DOHH2 (cell line): ENCODE data around the gene NUDT6.
"Not testable (repeated sequence)": the region's sequence is repeated elsewhere in the genome, so short reads cannot be mapped to it uniquely, and the experiment has no call there.

Experiments used
- H3F3A ChIP-seq: fragments of 200-600 bp; sonication (generic), shearing (Covaris generic); 2 replicates; pipeline ENCODE4 v1.6.0; 2016; ENCODE audit warnings: antibody characterized with exemption, mild to moderate bottlenecking; ENCODE audit not compliant: control insufficient read depth, insufficient read depth
- H3K27ac ChIP-seq: fragments of 200-600 bp; sonication (generic); 2 replicates; pipeline ENCODE4 v1.5.1; 2014; ENCODE audit warnings: low read depth, mild to moderate bottlenecking, low read length, moderate library complexity
- H3K27me3 ChIP-seq: fragments of 200-600 bp; sonication (generic); 2 replicates; pipeline ENCODE4 v1.6.1; 2014; ENCODE audit warnings: mild to moderate bottlenecking, low read length, mixed read lengths; ENCODE audit not compliant: control insufficient read depth
- H3K36me3 ChIP-seq: fragments of 200-600 bp; sonication (generic); 2 replicates; pipeline ENCODE4 v1.6.1; 2014; ENCODE audit warnings: mild to moderate bottlenecking, low read length, moderate library complexity, mixed read lengths; ENCODE audit not compliant: control insufficient read depth
- H3K4me1 ChIP-seq: fragments of 200-600 bp; sonication (generic); 2 replicates; pipeline ENCODE4 v1.6.1; 2014; ENCODE audit warnings: mild to moderate bottlenecking, low read length, mixed read lengths; ENCODE audit not compliant: control insufficient read depth
- H3K4me2 ChIP-seq: fragments of 200-600 bp; sonication (generic); 2 replicates; pipeline ENCODE4 v1.6.0; 2014; ENCODE audit warnings: mild to moderate bottlenecking, low read length, moderate library complexity
- H3K4me3 ChIP-seq: fragments of 200-600 bp; sonication (generic); 2 replicates; pipeline ENCODE4 v1.5.1; 2014; ENCODE audit warnings: mild to moderate bottlenecking, low read length, mixed read lengths
- H3K79me2 ChIP-seq: fragments of 200-600 bp; sonication (generic); 2 replicates; pipeline ENCODE4 v1.6.1; 2014; ENCODE audit warnings: mild to moderate bottlenecking, low read length, mixed read lengths; ENCODE audit not compliant: control insufficient read depth
- H3K9me2 ChIP-seq: fragments of 200-600 bp; sonication (generic); replicated peaks from 2 replicates; pipeline ENCODE4 v1.6.1; 2014; ENCODE audit warnings: mild to moderate bottlenecking, low read length, mixed read lengths; ENCODE audit not compliant: control insufficient read depth
- H3K9me3 ChIP-seq: fragments of 200-600 bp; sonication (generic); 2 replicates; pipeline ENCODE4 v1.6.1; 2014; ENCODE audit warnings: antibody characterized with exemption, low read length, mixed read lengths; ENCODE audit not compliant: control insufficient read depth, insufficient read depth
- H4K20me1 ChIP-seq: fragments of 200-600 bp; sonication (generic); 2 replicates; pipeline ENCODE4 v1.6.0; 2014; ENCODE audit warnings: low read depth, mild to moderate bottlenecking, antibody characterized with exemption, low read length, moderate library complexity; ENCODE audit not compliant: control insufficient read depth, insufficient read depth
- CTCF ChIP-seq: fragments of 200-600 bp; sonication (generic); IDR thresholded peaks from one replicate; pipeline ENCODE4 v1.5.1; 2014; ENCODE audit warnings: antibody characterized with exemption, mild to moderate bottlenecking, low read depth, low read length; ENCODE audit not compliant: poor library complexity, severe bottlenecking
- EZH2phosphoT487 ChIP-seq: fragments of 200-600 bp; sonication (generic); IDR thresholded peaks from 2 replicates; pipeline ENCODE4 v1.6.1; 2017; ENCODE audit warnings: borderline replicate concordance, mild to moderate bottlenecking, antibody characterized with exemption, low read length, moderate library complexity, mixed read lengths

The NUDT6 gene

GRCh38 chr4:122873146-122873545 lies 49.3 kb downstream of the NUDT6 start:
- no peak overlapping the region for H3K4me2 ChIP-seq
- no peaks in the 10 kb centered on the region for H3K9me3 ChIP-seq
- H3K27ac ChIP-seq: no peak overlapping the region
- H3K79me2 ChIP-seq: no peaks in the 10 kb centered on the region
- TF ChIP-seq CTCF (no peak), EZH2phosphoT487 (no peak)
- no peaks in the 10 kb centered on the region for H4K20me1 ChIP-seq
- H3K27me3 ChIP-seq: no peaks in the 10 kb centered on the region
- no peaks in the 10 kb centered on the region for H3F3A ChIP-seq
- H3K9me2 ChIP-seq: no peaks in the 10 kb centered on the region
- H3K36me3 ChIP-seq: no peaks in the 10 kb centered on the region
- no peak overlapping the region for H3K4me3 ChIP-seq
- no peaks in the 10 kb centered on the region for H3K4me1 ChIP-seq

DNA sequence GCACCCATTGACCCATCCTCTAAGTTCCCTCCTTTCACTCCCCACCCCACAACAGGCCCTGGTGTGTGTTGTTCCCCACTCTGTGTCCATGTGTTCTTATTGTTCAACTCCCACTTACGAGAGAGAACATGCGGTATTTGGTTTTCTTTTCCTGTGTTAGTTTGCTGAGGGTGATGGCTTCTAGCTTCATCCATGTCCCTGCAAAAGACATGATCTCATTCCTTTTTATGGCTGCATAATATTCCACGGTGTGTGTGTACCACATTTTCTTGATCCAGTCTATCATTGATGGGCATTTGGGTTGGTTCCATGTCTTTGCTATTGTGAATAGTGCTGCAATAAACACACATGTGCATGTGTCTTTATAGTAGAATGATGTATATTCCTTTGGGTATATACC lies 54.2 kb downstream of the NUDT6 start:
- not testable (repeated sequence) for H3K9me2 ChIP-seq, H3K36me3 ChIP-seq, H3K27me3 ChIP-seq, H3K4me3 ChIP-seq, H3F3A ChIP-seq, H4K20me1 ChIP-seq, H3K27ac ChIP-seq, H3K79me2 ChIP-seq, H3K4me1 ChIP-seq, H3K9me3 ChIP-seq, H3K4me2 ChIP-seq

DNA sequence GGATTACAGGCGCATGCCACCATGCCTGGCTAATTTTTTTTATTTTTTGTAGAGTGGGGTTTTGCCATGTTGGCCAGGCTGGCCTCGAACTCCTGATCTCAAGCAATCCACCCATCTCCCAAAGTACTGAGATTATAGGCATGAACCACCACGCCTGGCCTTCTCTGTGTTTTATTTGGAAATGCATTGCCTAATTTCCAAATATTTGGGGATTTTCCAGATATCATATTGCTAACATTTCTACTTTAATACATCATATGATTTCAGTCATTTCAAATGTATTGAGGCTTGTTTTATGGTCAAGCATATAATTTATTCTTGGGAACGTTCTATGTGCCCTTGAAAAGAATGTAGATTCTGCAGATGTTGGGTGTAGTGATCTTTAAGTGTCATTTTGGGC lies 57.0 kb downstream of the NUDT6 start:
- H3K9me2 ChIP-seq: no peaks in the 10 kb centered on the region
- no peaks in the 10 kb centered on the region for H3K4me1 ChIP-seq
- H3K9me3 ChIP-seq: no peaks in the 10 kb centered on the region
- no peaks in the 10 kb centered on the region for H3K79me2 ChIP-seq
- H3K36me3 ChIP-seq: no peaks in the 10 kb centered on the region
- no peaks in the 10 kb centered on the region for H3F3A ChIP-seq
- no peak for TF ChIP-seq CTCF
- no peak for TF ChIP-seq EZH2phosphoT487
- H3K27me3 ChIP-seq: no peaks in the 10 kb centered on the region
- no peak overlapping the region for H3K4me3 ChIP-seq
- no peak overlapping the region for H3K4me2 ChIP-seq
- no peak overlapping the region for H3K27ac ChIP-seq
- H4K20me1 ChIP-seq: no peaks in the 10 kb centered on the region

DNA sequence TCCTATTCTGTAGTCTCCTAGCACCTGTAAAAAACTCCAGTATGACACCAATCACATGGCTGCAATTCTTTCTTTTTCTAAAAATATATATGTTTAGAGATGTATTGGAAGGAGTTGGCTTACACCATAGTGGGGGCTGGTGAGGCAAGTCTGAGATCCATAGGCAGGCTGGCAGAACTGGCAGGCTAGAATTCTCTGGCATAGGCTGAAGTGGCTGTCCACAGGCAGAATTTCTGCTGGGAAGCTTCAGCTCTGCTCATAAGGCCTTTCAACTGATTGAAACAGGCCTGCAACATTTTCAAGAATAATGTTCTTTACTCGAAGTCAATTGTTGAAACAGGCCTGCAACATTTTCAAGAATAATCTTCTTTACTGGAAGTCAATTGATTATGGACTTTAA lies 58.8 kb downstream of the NUDT6 start:
- Histone ChIP-seq H3K36me3 (no peaks in the 10 kb centered on the region), H3K4me3 (no peak overlapping the region), H3K27ac (no peak overlapping the region), H3K79me2 (no peaks in the 10 kb centered on the region), H3K4me2 (no peak overlapping the region), H3K4me1 (no peaks in the 10 kb centered on the region), H4K20me1 (no peaks in the 10 kb centered on the region), H3F3A (no peaks in the 10 kb centered on the region), H3K9me2 (no peaks in the 10 kb centered on the region), H3K9me3 (no peaks in the 10 kb centered on the region), H3K27me3 (no peaks in the 10 kb centered on the region)
- no peak for TF ChIP-seq CTCF
- TF ChIP-seq EZH2phosphoT487: no peak
